Measurements from ENCODE around the gene GET4. TPM values are rescaled to one million over a fixed set of nuclear protein-coding genes. Genes with fewer than 3 reads are reported as not detected.
"Not testable (repeated sequence)": the region's sequence is repeated elsewhere in the genome, so short reads cannot be mapped to it uniquely, and the experiment has no call there.

The GET4 gene
- total and polyA plus RNA-seq, 2 of the 4 experiments (the other 2 are of a cell fraction): 11.3 to 30.9 TPM

- no peak for TF ChIP-seq ELK1 (IDR thresholded peaks at IDR 0.05; ENCODE audit: borderline replicate concordance, low read depth, low read length)
Measured at GRCh38 chr7:908159-908581, 31.8 kb downstream of the GET4 start (continued).

- H4K5ac ChIP-seq (ENCODE audit: low read depth, low read length); H3K23ac ChIP-seq (ENCODE audit: low read depth, low read length); POLR2A ChIA-PET (ENCODE audit: unreplicated experiment); H3K27ac ChIP-seq (ENCODE audit: insufficient read depth, low read length); H3K14ac ChIP-seq (replicated peaks; ENCODE audit: low read depth, low read length); H2BK5ac ChIP-seq (ENCODE audit: low read depth, low read length, poor library complexity, severe bottlenecking); H3K9me1 ChIP-seq (ENCODE audit: insufficient read depth, low read length); H3K4ac ChIP-seq (ENCODE audit: low read depth, low read length); H3K18ac ChIP-seq (ENCODE audit: low read depth, low read length); CTCF ChIA-PET; H3K9me3 ChIP-seq (ENCODE audit: control insufficient read depth, insufficient read depth, low read length); H3K79me1 ChIP-seq (ENCODE audit: low read depth in 1 of 2, low read length in 2 of 2); H2BK20ac ChIP-seq (ENCODE audit: low read depth, low read length); BruUV-seq (replicated peaks); in situ Hi-C loops (cut with MboI; ENCODE audit: low sequenced_read_pairs); H3K4me2 ChIP-seq (ENCODE audit: low read depth, low read length); H4K20me1 ChIP-seq (ENCODE audit: insufficient read depth, low read length); dilution Hi-C loops (cut with HindIII; ENCODE audit: low sequenced_read_pairs, unreplicated experiment); H3K9ac ChIP-seq (ENCODE audit: low read depth, low read length); H4K91ac ChIP-seq (ENCODE audit: insufficient read depth, low read depth, low read length); H3K4me1 ChIP-seq (ENCODE audit: control insufficient read depth, insufficient read depth, low read length); H2AK5ac ChIP-seq (ENCODE audit: low read depth, low read length); H3K56ac ChIP-seq (ENCODE audit: extremely low read depth, insufficient read depth, low read length); H2BK15ac ChIP-seq (ENCODE audit: low read depth, low read length); H3K36me3 ChIP-seq (ENCODE audit: control insufficient read depth, insufficient read depth, low read length); H4K8ac ChIP-seq (ENCODE audit: low read depth in 2 of 2, low read length in 2 of 2); H3K27me3 ChIP-seq (ENCODE audit: control insufficient read depth, insufficient read depth, low read length): not testable (repeated sequence)
- intact Hi-C loops (cut with micrococcal nuclease): loop anchor here (1.0 to 10.0 kb wide), 3 partner anchors 46 to 156 kb away; partner anchors contain the start of genes ADAP1 and GPR146
- H3K4me3 ChIP-seq (ENCODE audit: insufficient read depth, low read depth, low read length): peak overlapping the region; percentile 27; the same call in 1 of the 2 replicates
- WGBS, 2 experiments (ENCODE audit: extremely low coverage in 2 of 2, insufficient read length in 1 of 2): 26% methylated on average over 24 of the region's 73 CpGs; no CpG with 5 or more reads in 1 of the 2 experiments
- ATAC-seq (ENCODE audit: low read depth) (peak; percentile 94), DNase-seq (peak; percentile 21)
- H2BK120ac ChIP-seq (ENCODE audit: low read depth, low read length): peak overlapping the region; percentile 40; the same call in 1 of the 2 replicates
- TF ChIP-seq BHLHE40 (IDR thresholded peaks at IDR 0.05; ENCODE audit: low read depth, low read length) (peak; percentile 22; the same call in 1 of the 2 replicates), MAZ (IDR thresholded peaks at IDR 0.05; ENCODE audit: borderline replicate concordance, low read depth, low read length) (peak; percentile 40; the same call in 1 of the 2 replicates), CTCF (conservative IDR thresholded peaks at IDR 0.05; ENCODE audit: low read depth, low read length) (peak; percentile 77), RAD21 (IDR thresholded peaks at IDR 0.05; ENCODE audit: low read length) (peak; percentile 83), SMC3 (IDR thresholded peaks at IDR 0.05; ENCODE audit: low read depth, low read length) (peak; percentile 73)
- peak overlapping the region; percentile 61 for H2AFZ ChIP-seq (replicated peaks; ENCODE audit: low read length, poor library complexity)
- peak overlapping the region; percentile 91 for H2AK9ac ChIP-seq (replicated peaks; ENCODE audit: low read depth, low read length, poor library complexity)
Measured at GRCh38 chr7:908591-909357, 32.4 kb downstream of the GET4 start.

Data from IMR-90 (cell line).